ENCODE data around the gene PPP2R5C.

Gene PPP2R5C

DNA sequence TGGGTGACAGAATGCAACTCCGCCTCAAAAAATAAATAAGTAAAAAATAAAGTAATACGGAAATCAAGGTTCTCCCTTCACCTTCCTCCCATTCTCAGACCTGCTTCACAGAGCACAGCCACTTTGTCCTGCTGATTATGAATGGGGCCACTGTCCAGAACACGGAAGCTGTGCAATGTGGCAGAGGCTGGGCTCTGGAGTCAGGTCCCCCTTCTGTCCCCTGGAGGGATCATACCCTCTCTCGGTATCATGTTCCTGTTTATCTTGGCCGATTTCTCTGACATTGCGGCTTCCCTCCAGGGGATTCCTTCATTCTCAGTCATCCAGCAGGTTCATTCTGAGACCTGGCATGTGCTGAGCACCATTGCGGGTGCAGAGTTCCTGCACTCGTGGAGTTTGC, 11.3 kb downstream of the PPP2R5C start:
- H3K4me3 ChIP-seq = no peak overlapping the region
- no peaks in the 10 kb centered on the region for H3K9me3 ChIP-seq
- no peak for DNase-seq (ENCODE audit: low spot score in 2 of 2)
- in situ Hi-C loops (cut with MboI; ENCODE audit: low sequenced_read_pairs) = no loop called here
- H3K4me1 ChIP-seq = no peaks in the 10 kb centered on the region
- no peaks in the 10 kb centered on the region for H3K36me3 ChIP-seq (replicated peaks)
- H3K27me3 ChIP-seq (ENCODE audit: low read depth) = no peaks in the 10 kb centered on the region

DNA sequence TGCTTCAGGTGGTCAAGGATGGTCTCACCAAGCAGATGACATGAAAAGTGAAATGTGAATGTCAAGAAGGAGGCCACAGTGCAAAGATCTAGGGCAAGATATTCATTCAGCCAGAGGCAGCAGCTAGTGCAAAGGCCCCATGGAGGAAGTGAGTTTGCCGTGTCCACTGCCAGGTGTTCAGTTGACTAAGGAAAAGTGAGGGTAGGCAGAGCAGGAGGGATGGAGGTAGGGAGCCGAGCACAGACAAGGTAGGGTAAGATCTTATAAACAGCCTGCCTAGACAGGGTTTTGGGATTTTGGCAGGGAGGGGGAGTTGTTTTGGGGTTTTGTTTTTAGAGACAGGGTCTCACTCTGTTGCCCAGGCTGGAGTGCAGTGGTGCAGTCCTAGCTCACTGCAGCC, 11.9 kb downstream of the PPP2R5C start:
- H3K4me1 ChIP-seq = no peaks in the 10 kb centered on the region
- no peaks in the 10 kb centered on the region for H3K27me3 ChIP-seq (ENCODE audit: low read depth)
- no peaks in the 10 kb centered on the region for H3K9me3 ChIP-seq
- in situ Hi-C loops (cut with MboI; ENCODE audit: low sequenced_read_pairs) = no loop called here
- no peak for DNase-seq (ENCODE audit: low spot score in 2 of 2)
- no peaks in the 10 kb centered on the region for H3K36me3 ChIP-seq (replicated peaks)
- H3K4me3 ChIP-seq = no peak overlapping the region

DNA sequence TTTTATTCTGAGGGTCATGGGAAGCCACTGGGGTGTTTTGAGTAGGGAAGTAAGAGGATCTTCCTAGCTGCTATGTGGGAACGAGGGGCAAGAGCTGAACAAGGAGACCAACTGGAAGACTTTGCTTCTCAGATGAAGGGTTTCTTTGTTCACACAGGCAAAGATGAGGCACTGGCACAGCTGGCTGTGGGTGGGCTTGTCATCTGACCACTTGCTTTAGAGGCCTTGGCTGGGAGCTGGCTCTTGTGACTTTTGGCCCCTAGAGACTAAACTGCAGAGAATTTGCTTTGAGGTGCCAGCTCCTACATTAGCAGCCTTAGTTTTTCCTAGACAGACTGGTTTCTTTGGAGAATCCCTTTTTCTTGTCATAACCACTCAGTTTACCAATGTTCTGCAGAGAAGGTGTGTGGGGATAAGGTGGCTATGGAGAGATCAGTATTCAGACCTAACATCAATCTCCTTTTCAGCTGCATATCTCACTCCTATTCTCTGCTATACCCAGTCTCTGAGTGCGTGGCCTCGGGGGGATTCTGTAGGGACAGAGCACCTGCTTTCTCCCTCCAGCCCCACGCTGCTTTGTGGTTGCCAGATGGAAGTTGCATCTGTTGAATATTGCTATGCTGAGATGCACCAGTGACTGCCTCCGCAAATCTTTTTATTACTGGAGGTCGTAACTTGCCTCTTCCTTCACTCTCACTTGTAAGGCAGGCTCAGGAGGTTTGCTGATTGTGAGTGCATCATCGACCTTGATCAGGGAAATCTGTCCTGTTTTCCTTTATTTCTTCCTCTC, 12.7 kb downstream of the PPP2R5C start:
- in situ Hi-C loops (cut with MboI; ENCODE audit: low sequenced_read_pairs) = no loop called here
- DNase-seq (ENCODE audit: low spot score in 2 of 2) = no peak
- no peaks in the 10 kb centered on the region for H3K9me3 ChIP-seq
- no peaks in the 10 kb centered on the region for H3K4me1 ChIP-seq
- H3K36me3 ChIP-seq (replicated peaks) = no peaks in the 10 kb centered on the region
- H3K27me3 ChIP-seq (ENCODE audit: low read depth) = no peaks in the 10 kb centered on the region
- no peak overlapping the region for H3K4me3 ChIP-seq

DNA sequence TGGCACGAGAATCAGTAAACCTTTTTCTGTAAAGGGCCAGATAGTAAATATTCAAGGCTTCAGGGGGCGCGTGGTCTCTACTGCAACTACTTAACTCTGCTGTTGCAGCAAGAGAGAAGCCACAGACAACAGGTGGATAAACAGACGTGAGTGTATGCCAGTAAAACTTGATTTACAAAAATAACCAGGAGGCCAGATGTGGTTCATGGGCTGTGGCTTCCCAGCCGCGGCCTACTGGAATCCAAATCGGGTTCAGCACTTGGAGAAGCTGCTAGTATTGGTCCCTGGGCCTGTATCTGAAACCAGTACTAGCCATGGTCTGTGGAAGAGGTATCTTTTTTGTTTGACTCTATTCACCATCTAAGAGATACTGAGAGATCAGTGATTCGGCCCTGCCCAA, 13.3 kb downstream of the PPP2R5C start:
- no peak overlapping the region for H3K4me3 ChIP-seq

DNA sequence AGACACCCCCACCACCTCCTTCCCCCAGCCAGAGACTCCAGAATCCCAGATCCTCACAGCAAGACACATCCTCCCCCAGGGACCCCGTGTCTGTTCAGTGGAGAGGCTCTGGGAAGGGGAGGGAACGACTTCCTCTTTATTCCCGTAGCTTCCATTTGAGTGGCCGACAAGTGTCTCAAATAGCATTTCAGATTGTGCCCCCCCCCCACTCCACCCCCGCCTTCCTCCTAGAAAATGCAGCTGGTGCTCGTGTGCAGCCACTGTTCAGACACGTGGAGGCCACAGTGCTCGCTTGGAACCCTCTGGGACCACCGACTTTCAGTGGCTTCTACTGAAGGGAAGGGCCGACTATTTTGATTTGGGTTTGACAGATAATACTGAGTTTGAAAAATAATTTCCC, 14.3 kb downstream of the PPP2R5C start:
- DNase-seq (ENCODE audit: low spot score in 2 of 2) = no peak
- Histone ChIP-seq H3K4me3 (no peak overlapping the region), H3K36me3 (replicated peaks) (no peaks in the 10 kb centered on the region), H3K4me1 (no peaks in the 10 kb centered on the region), H3K9me3 (no peaks in the 10 kb centered on the region), H3K27me3 (ENCODE audit: low read depth) (no peaks in the 10 kb centered on the region)
- in situ Hi-C loops (cut with MboI; ENCODE audit: low sequenced_read_pairs) = no loop called here

More for the DNA sequence above, 13.3 kb downstream of the PPP2R5C start:
- Histone ChIP-seq H3K36me3 (replicated peaks) (no peaks in the 10 kb centered on the region), H3K4me1 (no peaks in the 10 kb centered on the region), H3K27me3 (ENCODE audit: low read depth) (no peaks in the 10 kb centered on the region), H3K9me3 (no peaks in the 10 kb centered on the region)
- no peak for DNase-seq (ENCODE audit: low spot score in 2 of 2)
- in situ Hi-C loops (cut with MboI; ENCODE audit: low sequenced_read_pairs) = no loop called here

DNA sequence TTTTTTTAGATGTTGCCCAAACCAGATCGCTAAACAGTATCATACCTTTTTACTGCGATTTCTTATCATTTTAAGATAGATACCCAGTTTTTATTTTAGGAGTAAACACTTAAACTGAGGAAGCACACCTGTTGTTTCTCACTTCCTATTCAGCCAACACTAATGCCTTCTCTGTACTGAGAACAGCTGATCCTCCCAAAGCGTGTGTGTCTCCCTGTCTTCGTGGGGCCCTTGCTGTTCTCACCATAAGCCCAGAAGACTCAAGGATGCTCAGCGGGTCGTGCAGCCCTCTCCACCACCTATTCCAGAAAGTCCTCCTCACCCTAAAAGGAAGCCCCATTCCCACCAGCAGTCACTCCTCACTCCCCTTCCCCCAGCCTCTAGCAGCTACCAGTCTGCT, 14.8 kb downstream of the PPP2R5C start:
- no peak overlapping the region for H3K4me3 ChIP-seq
- DNase-seq (ENCODE audit: low spot score in 2 of 2) = no peak
- H3K9me3 ChIP-seq = no peaks in the 10 kb centered on the region
- in situ Hi-C loops (cut with MboI; ENCODE audit: low sequenced_read_pairs) = no loop called here
- no peaks in the 10 kb centered on the region for H3K27me3 ChIP-seq (ENCODE audit: low read depth)
- H3K4me1 ChIP-seq = no peaks in the 10 kb centered on the region
- H3K36me3 ChIP-seq (replicated peaks) = no peaks in the 10 kb centered on the region

DNA sequence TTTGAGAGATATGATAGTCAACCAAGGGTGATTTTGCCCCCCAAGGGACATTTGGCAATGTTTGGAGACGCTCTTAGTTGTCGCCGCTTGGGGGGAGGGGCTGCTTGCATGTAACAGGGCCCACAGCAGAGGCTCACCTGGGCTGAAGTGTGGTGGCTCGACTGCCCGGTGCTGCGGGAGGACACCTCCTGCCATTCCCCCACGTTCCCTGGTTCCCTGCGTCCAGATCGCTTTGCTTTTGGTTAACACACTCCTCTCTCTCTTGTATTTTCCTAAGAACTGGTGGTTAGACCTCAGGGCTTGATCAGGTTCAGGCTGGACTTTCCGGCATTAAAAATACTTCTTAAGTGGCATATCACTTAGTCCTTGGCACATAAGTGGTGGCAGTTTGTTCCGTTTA, 18.9 kb downstream of the PPP2R5C start:
- in situ Hi-C loops (cut with MboI; ENCODE audit: low sequenced_read_pairs) = no loop called here
- Histone ChIP-seq H3K27me3 (ENCODE audit: low read depth) (no peaks in the 10 kb centered on the region), H3K9me3 (no peaks in the 10 kb centered on the region), H3K4me1 (no peaks in the 10 kb centered on the region), H3K36me3 (replicated peaks) (no peaks in the 10 kb centered on the region), H3K4me3 (no peak overlapping the region)
- DNase-seq (ENCODE audit: low spot score in 2 of 2) = no peak

DNA sequence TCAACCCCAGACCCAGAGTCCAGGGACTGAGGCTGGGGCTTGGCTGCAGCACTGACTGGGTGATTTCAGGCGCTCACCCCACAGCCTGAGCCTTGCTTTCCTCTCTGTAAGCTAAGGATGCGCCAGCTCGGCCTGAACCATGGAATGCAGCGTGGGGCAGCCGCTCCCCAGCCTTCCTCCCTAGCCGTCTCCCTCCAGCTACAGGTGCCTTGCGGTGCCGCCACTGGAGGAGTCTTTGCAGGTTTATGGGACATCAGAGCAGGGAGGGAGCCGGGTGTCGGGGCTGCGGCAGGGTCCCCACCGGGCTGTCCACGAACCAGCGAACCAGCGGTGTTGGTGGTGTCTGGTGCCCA, 19.4 kb downstream of the PPP2R5C start:
- Histone ChIP-seq H3K9me3 (no peaks in the 10 kb centered on the region), H3K27me3 (ENCODE audit: low read depth) (no peaks in the 10 kb centered on the region), H3K36me3 (replicated peaks) (no peaks in the 10 kb centered on the region), H3K4me1 (no peaks in the 10 kb centered on the region), H3K4me3 (no peak overlapping the region)
- in situ Hi-C loops (cut with MboI; ENCODE audit: low sequenced_read_pairs) = no loop called here
- no peak for DNase-seq (ENCODE audit: low spot score in 2 of 2)

DNA sequence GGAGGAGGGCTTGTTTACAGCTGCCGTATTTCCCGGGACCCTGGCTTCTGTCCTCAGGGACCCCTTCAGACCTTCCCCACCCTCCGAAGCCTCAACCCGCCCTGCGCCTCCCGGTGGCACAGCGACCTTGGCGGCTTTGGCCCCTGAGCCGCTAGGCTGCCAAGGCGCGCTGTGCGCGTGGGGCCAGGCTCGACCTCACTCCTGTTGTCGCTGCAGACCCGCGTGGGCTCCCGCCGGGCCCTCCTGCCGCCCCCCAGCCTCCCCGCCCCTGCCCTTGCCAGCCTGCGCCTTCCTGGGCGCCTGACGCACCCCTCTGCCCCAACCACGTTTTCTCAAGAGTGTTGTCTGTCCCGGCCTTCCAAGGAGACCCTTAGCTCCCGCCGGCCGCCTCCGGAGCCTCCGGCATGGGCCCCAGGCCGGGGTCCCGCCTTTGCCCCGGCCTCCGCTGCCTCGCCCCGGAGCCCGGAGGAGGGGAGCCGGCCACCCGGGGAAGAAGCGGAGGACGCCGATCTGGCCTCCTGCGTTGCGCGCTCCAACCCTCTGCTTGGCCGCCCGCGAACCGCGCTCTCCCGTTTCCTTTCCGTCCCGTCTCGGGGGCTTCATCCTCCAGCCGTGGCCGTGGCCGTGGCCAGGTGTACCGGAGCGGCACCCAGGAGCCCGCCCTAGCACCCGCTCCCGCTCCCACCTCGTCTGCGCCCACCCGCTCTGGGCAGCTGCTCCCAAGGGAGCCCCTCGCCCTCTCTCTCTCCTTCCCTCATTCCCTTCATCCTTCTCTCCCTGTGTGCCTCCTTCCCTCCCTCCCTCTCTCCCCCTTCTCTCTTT, 19.9 kb downstream of the PPP2R5C start:
- DNase-seq (ENCODE audit: low spot score in 2 of 2) = no peak
- H3K4me3 ChIP-seq = no peak overlapping the region
- no peaks in the 10 kb centered on the region for H3K36me3 ChIP-seq (replicated peaks)
- H3K27me3 ChIP-seq (ENCODE audit: low read depth) = no peaks in the 10 kb centered on the region
- no peaks in the 10 kb centered on the region for H3K4me1 ChIP-seq
- H3K9me3 ChIP-seq = no peaks in the 10 kb centered on the region
- in situ Hi-C loops (cut with MboI; ENCODE audit: low sequenced_read_pairs) = no loop called here

DNA sequence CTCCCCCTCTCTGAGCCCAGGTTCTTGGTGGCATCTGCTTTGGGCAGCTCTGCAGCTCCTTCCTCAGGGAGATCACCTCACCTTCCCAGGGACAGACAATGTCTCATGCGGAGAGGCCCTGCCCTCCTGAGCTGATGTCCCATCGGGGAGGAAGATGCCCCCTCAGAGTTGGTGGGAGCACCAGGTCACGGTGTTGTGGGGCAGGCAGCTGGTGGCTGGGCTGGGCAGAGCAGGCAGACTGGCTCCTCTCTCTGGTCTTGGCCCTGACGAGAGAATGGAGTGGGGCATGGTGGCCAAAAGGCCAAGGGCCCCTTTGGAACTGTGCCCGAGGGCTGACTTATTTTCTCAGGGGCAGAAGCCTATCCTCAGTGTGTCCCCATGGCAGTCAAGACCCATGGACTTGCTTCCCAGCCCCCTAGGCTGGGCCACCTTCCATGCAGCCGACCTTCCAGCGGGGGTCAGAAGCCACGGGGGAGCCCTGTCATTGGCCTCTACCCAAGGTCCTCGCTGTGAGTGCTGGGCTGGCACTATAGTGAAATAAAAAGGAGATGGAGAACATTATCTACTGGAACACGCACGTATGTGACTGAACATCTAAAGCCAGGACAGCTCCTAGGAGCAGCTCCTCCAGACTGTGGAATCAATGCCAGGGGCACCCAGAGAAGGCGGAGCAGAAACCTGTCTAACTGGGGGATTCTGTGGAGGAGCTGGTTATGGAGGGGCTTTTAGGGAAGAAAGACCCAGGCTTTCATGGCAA, 21.9 kb downstream of the PPP2R5C start:
- Histone ChIP-seq H3K36me3 (replicated peaks) (no peaks in the 10 kb centered on the region), H3K27me3 (ENCODE audit: low read depth) (no peaks in the 10 kb centered on the region), H3K9me3 (no peaks in the 10 kb centered on the region), H3K4me3 (no peak overlapping the region), H3K4me1 (no peaks in the 10 kb centered on the region)
- in situ Hi-C loops (cut with MboI; ENCODE audit: low sequenced_read_pairs) = no loop called here
- no peak for DNase-seq (ENCODE audit: low spot score in 2 of 2)

DNA sequence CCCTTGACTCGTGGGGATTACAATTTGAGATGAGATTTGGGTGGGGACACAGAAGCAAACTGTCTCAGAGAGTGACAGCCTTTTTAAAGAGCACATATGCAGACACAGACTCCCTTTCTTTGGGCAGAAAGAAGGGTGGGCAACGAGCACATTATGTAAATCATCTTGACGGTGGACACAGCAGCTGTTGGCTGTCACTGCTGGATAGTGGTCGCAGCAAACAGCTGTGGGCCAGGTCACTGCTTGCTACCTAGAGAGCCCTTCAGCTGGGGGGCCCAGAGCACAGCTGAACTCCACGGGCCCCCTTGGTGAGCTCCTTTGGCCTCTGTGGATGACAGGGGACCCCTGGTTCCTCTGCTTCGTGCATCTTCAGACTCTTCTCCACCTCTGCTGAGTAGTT, 23.1 kb downstream of the PPP2R5C start:
- Histone ChIP-seq H3K4me1 (no peaks in the 10 kb centered on the region), H3K4me3 (no peak overlapping the region), H3K27me3 (ENCODE audit: low read depth) (no peaks in the 10 kb centered on the region), H3K9me3 (no peaks in the 10 kb centered on the region), H3K36me3 (replicated peaks) (no peaks in the 10 kb centered on the region)
- no peak for DNase-seq (ENCODE audit: low spot score in 2 of 2)
- in situ Hi-C loops (cut with MboI; ENCODE audit: low sequenced_read_pairs) = no loop called here

DNA sequence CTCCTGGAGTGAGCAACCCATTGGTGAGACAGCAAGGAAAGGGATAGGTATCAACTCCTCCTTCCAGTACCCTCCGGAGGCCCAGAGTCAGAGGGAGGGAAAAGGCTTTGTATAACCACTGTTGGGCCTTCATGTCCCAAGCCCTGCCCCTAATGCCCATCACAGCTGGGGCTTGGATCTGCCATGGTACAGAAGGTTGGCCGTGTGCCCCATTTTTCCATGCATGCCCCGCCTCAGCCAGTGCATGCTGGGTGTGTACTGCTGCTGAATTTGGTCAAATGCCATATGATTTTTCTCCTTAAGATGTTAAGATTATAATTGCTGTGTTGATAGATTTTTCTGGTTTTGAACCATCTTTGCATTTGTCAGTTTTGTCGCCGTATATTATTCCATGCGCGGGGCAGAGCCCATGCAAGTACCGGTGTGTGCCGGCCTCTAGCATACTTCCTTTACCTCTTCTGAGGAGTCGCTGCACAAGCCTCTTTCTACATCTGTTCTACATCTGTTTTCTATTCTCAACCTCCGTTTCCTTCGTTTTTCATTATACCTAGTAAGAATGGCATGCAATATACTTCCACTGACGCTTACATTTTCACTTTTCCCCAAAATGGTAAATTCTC, 26.6 kb downstream of the PPP2R5C start:
- in situ Hi-C loops (cut with MboI; ENCODE audit: low sequenced_read_pairs) = no loop called here
- H3K9me3 ChIP-seq = no peaks in the 10 kb centered on the region
- no peak for DNase-seq (ENCODE audit: low spot score in 2 of 2)
- no peak overlapping the region for H3K4me3 ChIP-seq
- H3K27me3 ChIP-seq (ENCODE audit: low read depth) = no peaks in the 10 kb centered on the region
- no peaks in the 10 kb centered on the region for H3K36me3 ChIP-seq (replicated peaks)
- H3K4me1 ChIP-seq = peaks cover 5% of the 10 kb centered on the region; the same call in 1 of the 2 replicates

DNA sequence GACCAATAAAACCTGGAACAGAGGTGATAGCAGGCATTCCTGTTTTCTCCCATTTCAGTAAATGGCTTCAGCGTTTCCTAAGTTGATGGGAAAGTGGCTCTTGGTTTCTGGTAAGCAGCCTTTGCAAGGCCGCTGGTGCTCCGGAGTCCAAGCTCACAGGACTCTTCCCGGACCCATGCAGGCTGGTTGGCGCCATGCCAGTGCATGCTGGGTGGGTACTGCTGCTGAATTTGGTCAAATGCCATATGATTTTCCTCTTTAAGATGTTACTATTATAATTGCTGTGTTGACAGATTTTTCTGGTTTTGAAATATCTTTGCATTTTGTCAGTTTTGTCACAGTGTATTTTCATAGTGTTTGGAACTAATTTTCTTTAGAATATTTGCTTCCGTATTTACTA, 27.7 kb downstream of the PPP2R5C start:
- no peaks in the 10 kb centered on the region for H3K36me3 ChIP-seq (replicated peaks)
- DNase-seq (ENCODE audit: low spot score in 2 of 2) = no peak
- H3K4me3 ChIP-seq = no peak overlapping the region
- no peaks in the 10 kb centered on the region for H3K9me3 ChIP-seq
- no peaks in the 10 kb centered on the region for H3K27me3 ChIP-seq (ENCODE audit: low read depth)
- H3K4me1 ChIP-seq = peaks cover 5% of the 10 kb centered on the region; the same call in 1 of the 2 replicates
- in situ Hi-C loops (cut with MboI; ENCODE audit: low sequenced_read_pairs) = no loop called here
